Neural cell (in vitro differentiated cells): ENCODE data around the gene NKAIN4. TPM values are rescaled to one million over a fixed set of nuclear protein-coding genes. Genes with fewer than 3 reads are reported as not detected.

Experiments used
- H2AFZ ChIP-seq: fragments of 200-600, 300-800 bp; sonication (generic), shearing (Covaris generic); 2 replicates; pipeline ENCODE4 v1.6.0; 2014; ENCODE audit warnings: low read depth, mild to moderate bottlenecking, antibody characterized with exemption, low read length, moderate library complexity
- H3F3A ChIP-seq: fragments of 200-600 bp; shearing (Covaris generic); 2 replicates; pipeline ENCODE4 v1.6.1; 2016; ENCODE audit warnings: mild to moderate bottlenecking, moderate library complexity, mixed read lengths, antibody characterized with exemption, low read length; ENCODE audit not compliant: insufficient read depth, poor library complexity, severe bottlenecking
- H3K27ac ChIP-seq: fragments of 200-600, 300-800 bp; sonication (generic), shearing (Covaris generic); 2 replicates; pipeline ENCODE4 v1.5.1; 2014; ENCODE audit warnings: mild to moderate bottlenecking, low read length, moderate library complexity
- H3K27me3 ChIP-seq: fragments of 300-800, 200-600 bp; sonication (generic), shearing (Covaris generic); 2 replicates; pipeline ENCODE4 v1.6.0; 2014; ENCODE audit warnings: mild to moderate bottlenecking, low read depth, low read length, moderate library complexity; ENCODE audit not compliant: insufficient read depth
- H3K36me3 ChIP-seq: fragments of 300-800, 200-600 bp; sonication (generic), shearing (Covaris generic); 2 replicates; pipeline ENCODE4 v1.5.1; 2014; ENCODE audit warnings: mild to moderate bottlenecking, antibody characterized with exemption, low read length, moderate library complexity; ENCODE audit not compliant: insufficient read depth
- H3K4me2 ChIP-seq: fragments of 300-800, 200-600 bp; sonication (generic), shearing (Covaris generic); 2 replicates; pipeline ENCODE4 v1.6.0; 2014; ENCODE audit warnings: mild to moderate bottlenecking, low read length
- H3K4me3 ChIP-seq: fragments of 300-800, 200-600 bp; sonication (generic), shearing (Covaris generic); 2 replicates; pipeline ENCODE4 v1.5.1; 2014; ENCODE audit warnings: mild to moderate bottlenecking, low read length, moderate library complexity
- H3K79me2 ChIP-seq: fragments of 200-600 bp; shearing (Covaris generic); replicated peaks from 2 replicates; pipeline ENCODE4 v1.6.0; 2014; ENCODE audit warnings: mild to moderate bottlenecking, low read length, moderate library complexity; ENCODE audit not compliant: insufficient read depth
- H3K9ac ChIP-seq: fragments of 300-800, 200-600 bp; sonication (generic), shearing (Covaris generic); 2 replicates; pipeline ENCODE4 v1.6.1; 2016; ENCODE audit warnings: mild to moderate bottlenecking, low read length, mixed read lengths
- H3K9me2 ChIP-seq: fragments of 200-600 bp; shearing (Covaris generic); 2 replicates; pipeline ENCODE4 v1.6.1; 2016; ENCODE audit warnings: mild to moderate bottlenecking, low read length, mixed read lengths; ENCODE audit not compliant: insufficient read depth
- H3K9me3 ChIP-seq: fragments of 200-600, 300-800 bp; sonication (generic), shearing (Covaris generic); 2 replicates; pipeline ENCODE4 v1.6.1; 2016; ENCODE audit warnings: mild to moderate bottlenecking, mixed run types, low read length, moderate library complexity, mixed read lengths
- H4K20me1 ChIP-seq: fragments of 200-600 bp; shearing (Covaris generic); 2 replicates; pipeline ENCODE4 v1.6.1; 2016; ENCODE audit warnings: mild to moderate bottlenecking, mixed run types; ENCODE audit not compliant: insufficient read depth
- CTCF ChIP-seq: fragments of 450-650 bp; IDR thresholded peaks from 2 replicates; pipeline ENCODE4 v1.5.1; 2014; ENCODE audit warnings: antibody characterized with exemption, mild to moderate bottlenecking, moderate library complexity; ENCODE audit not compliant: poor library complexity, severe bottlenecking
- EP300 ChIP-seq: fragments of 450-650 bp; conservative IDR thresholded peaks from 2 replicates; pipeline ENCODE4 v1.6.1; 2014; ENCODE audit warnings: antibody characterized with exemption, mild to moderate bottlenecking, moderate library complexity; ENCODE audit not compliant: poor library complexity, severe bottlenecking
- EZH2 ChIP-seq: fragments of 200-600, 300-800 bp; shearing (Covaris generic), sonication (generic); IDR thresholded peaks from 2 replicates; pipeline ENCODE4 v1.6.1; 2014; ENCODE audit warnings: antibody characterized with exemption, low read length, borderline replicate concordance, mild to moderate bottlenecking; ENCODE audit not compliant: insufficient read depth, poor library complexity, severe bottlenecking
- MXI1 ChIP-seq: fragments of 450-650 bp; conservative IDR thresholded peaks from 2 replicates; pipeline ENCODE4 v1.6.1; 2014; ENCODE audit warnings: antibody characterized with exemption, mild to moderate bottlenecking; ENCODE audit not compliant: poor library complexity, severe bottlenecking
- POLR2AphosphoS5 ChIP-seq: IDR thresholded peaks from 2 replicates; pipeline ENCODE4 v1.6.1; 2012
- RAD21 ChIP-seq: fragments of 450-650 bp; conservative IDR thresholded peaks from 2 replicates; pipeline ENCODE4 v1.6.1; 2014; ENCODE audit warnings: antibody characterized with exemption, mild to moderate bottlenecking, moderate library complexity
- SMC3 ChIP-seq: fragments of 450-650 bp; conservative IDR thresholded peaks from 2 replicates; pipeline ENCODE4 v1.6.1; 2014; ENCODE audit warnings: antibody characterized with exemption, mild to moderate bottlenecking, moderate library complexity; ENCODE audit not compliant: poor library complexity
- TAF1 ChIP-seq: IDR thresholded peaks from 2 replicates; pipeline ENCODE4 v1.6.1; 2012; ENCODE audit warnings: low read depth
- polyA plus RNA-seq: library from polyadenylated mRNA; depleted of rRNA; stranded (reverse); fragments of >200 nt; gene quantifications from 2 replicates; pipeline ENCODE4 v1.2.3, GENCODE V29; 2014
- small RNA-seq, 3 experiments: library from RNA; depleted of rRNA; stranded (forward); fragments of <200 nt; gene quantifications; one replicate each; pipeline ENCODE3, GENCODE V24; 2012
- TF ChIP-seq, protein P1 (sequence below): IDR thresholded peaks from 2 replicates; pipeline ENCODE4 v1.6.1; 2012; ENCODE audit warnings: borderline replicate concordance

Gene NKAIN4
- polyA plus RNA-seq, 1 donor from 2014 or later: 11.2 TPM

DNA sequence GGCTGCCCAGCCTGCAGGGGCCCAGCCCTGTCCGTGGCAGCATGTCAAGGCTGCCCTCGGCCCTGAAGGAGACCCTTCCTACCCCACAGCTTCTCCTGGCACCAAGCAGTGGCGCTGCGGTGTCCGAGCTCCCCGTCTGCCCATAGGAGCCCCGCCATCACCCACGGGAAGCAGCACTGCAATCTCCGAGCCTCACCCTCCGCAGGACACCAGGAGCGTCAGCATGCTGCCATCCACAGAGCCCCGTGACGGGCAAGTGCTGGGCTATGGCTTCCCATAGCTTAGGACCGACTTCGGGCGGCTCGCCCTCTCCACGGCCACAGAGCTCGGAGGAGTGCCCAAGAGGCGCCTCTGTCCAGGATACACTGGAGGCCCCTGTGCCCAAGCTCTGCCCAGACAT is 63.4 kb downstream of the NKAIN4 start:
- Histone ChIP-seq H4K20me1 (no peaks in the 10 kb centered on the region), H3K27ac (no peak overlapping the region), H3K27me3 (no peaks in the 10 kb centered on the region)

More for the DNA sequence above, 63.4 kb downstream of the NKAIN4 start:
- Histone ChIP-seq H3K9me2 (no peaks in the 10 kb centered on the region), H3K4me3 (no peak overlapping the region), H3K4me2 (no peak overlapping the region), H2AFZ (no peak overlapping the region), H3K9ac (no peak overlapping the region), H3K36me3 (no peaks in the 10 kb centered on the region), H3K9me3 (no peaks in the 10 kb centered on the region), H3F3A (no peaks in the 10 kb centered on the region), H3K79me2 (no peaks in the 10 kb centered on the region)
- TF ChIP-seq, protein P1, sequence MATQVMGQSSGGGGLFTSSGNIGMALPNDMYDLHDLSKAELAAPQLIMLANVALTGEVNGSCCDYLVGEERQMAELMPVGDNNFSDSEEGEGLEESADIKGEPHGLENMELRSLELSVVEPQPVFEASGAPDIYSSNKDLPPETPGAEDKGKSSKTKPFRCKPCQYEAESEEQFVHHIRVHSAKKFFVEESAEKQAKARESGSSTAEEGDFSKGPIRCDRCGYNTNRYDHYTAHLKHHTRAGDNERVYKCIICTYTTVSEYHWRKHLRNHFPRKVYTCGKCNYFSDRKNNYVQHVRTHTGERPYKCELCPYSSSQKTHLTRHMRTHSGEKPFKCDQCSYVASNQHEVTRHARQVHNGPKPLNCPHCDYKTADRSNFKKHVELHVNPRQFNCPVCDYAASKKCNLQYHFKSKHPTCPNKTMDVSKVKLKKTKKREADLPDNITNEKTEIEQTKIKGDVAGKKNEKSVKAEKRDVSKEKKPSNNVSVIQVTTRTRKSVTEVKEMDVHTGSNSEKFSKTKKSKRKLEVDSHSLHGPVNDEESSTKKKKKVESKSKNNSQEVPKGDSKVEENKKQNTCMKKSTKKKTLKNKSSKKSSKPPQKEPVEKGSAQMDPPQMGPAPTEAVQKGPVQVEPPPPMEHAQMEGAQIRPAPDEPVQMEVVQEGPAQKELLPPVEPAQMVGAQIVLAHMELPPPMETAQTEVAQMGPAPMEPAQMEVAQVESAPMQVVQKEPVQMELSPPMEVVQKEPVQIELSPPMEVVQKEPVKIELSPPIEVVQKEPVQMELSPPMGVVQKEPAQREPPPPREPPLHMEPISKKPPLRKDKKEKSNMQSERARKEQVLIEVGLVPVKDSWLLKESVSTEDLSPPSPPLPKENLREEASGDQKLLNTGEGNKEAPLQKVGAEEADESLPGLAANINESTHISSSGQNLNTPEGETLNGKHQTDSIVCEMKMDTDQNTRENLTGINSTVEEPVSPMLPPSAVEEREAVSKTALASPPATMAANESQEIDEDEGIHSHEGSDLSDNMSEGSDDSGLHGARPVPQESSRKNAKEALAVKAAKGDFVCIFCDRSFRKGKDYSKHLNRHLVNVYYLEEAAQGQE: no peak
- no peak for TF ChIP-seq SMC3
- no peak for TF ChIP-seq POLR2AphosphoS5
- TF ChIP-seq MXI1: no peak
- no peak for TF ChIP-seq RAD21
- TF ChIP-seq EP300: no peak
- TF ChIP-seq TAF1: no peak
- no peak for TF ChIP-seq CTCF
- no peak for TF ChIP-seq EZH2

Small RNAs within 50 kb of the gene (small RNA-seq; reads per million reads assigned to genes)
- 0 reads per million in 3 experiments for gene MIR3196
- gene MIR4326: 0 to 9.4 (median 4.6) reads per million in 3 experiments

Other genes with a start within 250 kb of the NKAIN4 start
- not detected in 2 replicates for gene BHLHE23, start 247.5 kb downstream of the NKAIN4 start, polyA plus RNA-seq
- gene YTHDF1, start 38.3 kb downstream of the NKAIN4 start, polyA plus RNA-seq: 36.9 and 38.2 TPM in 2 replicates
- not detected in 2 replicates for gene BIRC7, start 18.6 kb downstream of the NKAIN4 start, polyA plus RNA-seq
- 70.2 and 82.0 TPM in 2 replicates for gene ARFGAP1, start 18.4 kb upstream of the NKAIN4 start, polyA plus RNA-seq
- 0.46 and 1.1 TPM in 2 replicates for gene COL20A1, start 38.7 kb upstream of the NKAIN4 start, polyA plus RNA-seq
- gene CHRNA4, start 106.9 kb upstream of the NKAIN4 start, polyA plus RNA-seq: 6.8 and 10.5 TPM in 2 replicates
- gene KCNQ2, start 218.2 kb upstream of the NKAIN4 start, polyA plus RNA-seq: 84.7 and 88.8 TPM in 2 replicates
- 208 and 260 TPM in 2 replicates for gene EEF1A2, start 244.6 kb upstream of the NKAIN4 start, polyA plus RNA-seq